ENCODE data around the gene ZMIZ1. TPM values are rescaled to one million over a fixed set of nuclear protein-coding genes. Genes with fewer than 3 reads are reported as not detected.

ZMIZ1 gene
- polyA plus RNA-seq, 1 experiment = 13.0 TPM

DNA sequence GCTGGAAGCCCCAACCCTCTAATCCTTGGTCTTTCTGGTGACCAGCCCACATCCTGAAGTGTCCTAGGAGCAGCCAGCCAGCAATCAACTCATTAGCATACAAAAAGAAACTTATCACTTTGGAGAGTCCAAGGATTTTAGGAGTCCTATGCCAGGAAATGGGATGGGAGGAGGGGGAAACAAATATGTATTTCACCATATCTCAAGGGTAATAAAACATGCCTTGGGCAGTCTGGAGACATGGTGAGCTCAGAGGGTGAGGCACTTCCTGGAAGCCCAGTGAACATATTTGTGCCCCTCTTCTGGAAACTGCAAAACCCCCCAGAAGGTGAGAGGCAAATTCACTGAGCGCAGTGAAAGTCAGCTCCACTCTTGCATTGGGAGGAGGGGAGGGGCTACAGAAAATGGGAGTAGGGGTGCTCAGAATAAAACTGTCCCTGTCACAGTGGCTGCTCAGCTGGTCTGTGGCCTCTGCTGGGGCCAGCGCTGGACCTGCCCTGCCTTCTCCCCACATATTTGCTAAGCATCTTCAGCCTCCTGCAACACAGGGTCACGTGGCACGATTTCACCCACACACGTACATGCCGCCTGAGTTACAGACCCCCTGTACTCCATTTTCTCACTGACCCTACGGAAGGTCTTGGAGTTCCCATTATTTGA, 17.7 kb upstream of the ZMIZ1 start:
- Histone ChIP-seq H3K36me3 (ENCODE audit: control insufficient read depth, insufficient read depth, low read length) (no peaks in the 10 kb centered on the region), H3K4me3 (ENCODE audit: low read depth, low read length) (no peak overlapping the region), H3K27me3 (ENCODE audit: control insufficient read depth, insufficient read depth, low read length) (no peaks in the 10 kb centered on the region)
- ChIA-PET CTCF (interaction anchor here (1.2 to 1.5 kb wide), 2 partner anchors 18 to 145 kb away, joined by 3 to 4 read pairs; no protein-coding TSS in a partner anchor), POLR2A (no interaction called here)
- TF ChIP-seq, protein P1, sequence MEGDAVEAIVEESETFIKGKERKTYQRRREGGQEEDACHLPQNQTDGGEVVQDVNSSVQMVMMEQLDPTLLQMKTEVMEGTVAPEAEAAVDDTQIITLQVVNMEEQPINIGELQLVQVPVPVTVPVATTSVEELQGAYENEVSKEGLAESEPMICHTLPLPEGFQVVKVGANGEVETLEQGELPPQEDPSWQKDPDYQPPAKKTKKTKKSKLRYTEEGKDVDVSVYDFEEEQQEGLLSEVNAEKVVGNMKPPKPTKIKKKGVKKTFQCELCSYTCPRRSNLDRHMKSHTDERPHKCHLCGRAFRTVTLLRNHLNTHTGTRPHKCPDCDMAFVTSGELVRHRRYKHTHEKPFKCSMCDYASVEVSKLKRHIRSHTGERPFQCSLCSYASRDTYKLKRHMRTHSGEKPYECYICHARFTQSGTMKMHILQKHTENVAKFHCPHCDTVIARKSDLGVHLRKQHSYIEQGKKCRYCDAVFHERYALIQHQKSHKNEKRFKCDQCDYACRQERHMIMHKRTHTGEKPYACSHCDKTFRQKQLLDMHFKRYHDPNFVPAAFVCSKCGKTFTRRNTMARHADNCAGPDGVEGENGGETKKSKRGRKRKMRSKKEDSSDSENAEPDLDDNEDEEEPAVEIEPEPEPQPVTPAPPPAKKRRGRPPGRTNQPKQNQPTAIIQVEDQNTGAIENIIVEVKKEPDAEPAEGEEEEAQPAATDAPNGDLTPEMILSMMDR (IDR thresholded peaks at IDR 0.05; ENCODE audit: insufficient read depth, low read depth, low read length) = no peak
- no peak for DNase-seq (ENCODE audit: low read depth)

DNA sequence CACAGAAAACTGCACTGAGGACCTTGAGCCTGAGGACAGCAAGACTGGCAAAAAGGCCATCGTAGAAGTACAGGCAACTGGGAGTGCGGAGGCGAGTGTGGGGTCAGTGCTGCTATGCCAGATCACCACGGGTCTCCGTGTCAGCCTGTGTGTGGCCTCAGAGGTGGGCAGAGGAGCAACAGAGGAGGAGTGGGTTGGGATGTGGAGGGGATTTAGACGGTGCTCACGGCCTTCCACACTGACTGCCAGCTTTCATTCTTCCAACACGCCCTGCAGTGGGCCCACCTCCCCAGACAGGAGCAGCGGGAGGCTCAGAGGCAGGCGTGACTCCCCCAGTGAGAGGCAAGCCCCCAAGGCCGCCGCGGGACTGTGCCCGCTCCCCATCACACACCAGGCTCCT, 17.0 kb upstream of the ZMIZ1 start:
- CTCF ChIA-PET = interaction anchor here (1.2 to 1.5 kb wide), 2 partner anchors 19 to 144 kb away, joined by 3 to 4 read pairs; no protein-coding TSS in a partner anchor
- TF ChIP-seq, protein P1 (IDR thresholded peaks at IDR 0.05; ENCODE audit: insufficient read depth, low read depth, low read length) = no peak
- DNase-seq (ENCODE audit: low read depth) = no peak
- POLR2A ChIA-PET = no interaction called here
- H3K4me3 ChIP-seq (ENCODE audit: low read depth, low read length) = no peak overlapping the region
- no peaks in the 10 kb centered on the region for H3K27me3 ChIP-seq (ENCODE audit: control insufficient read depth, insufficient read depth, low read length)
- no peaks in the 10 kb centered on the region for H3K36me3 ChIP-seq (ENCODE audit: control insufficient read depth, insufficient read depth, low read length)

DNA sequence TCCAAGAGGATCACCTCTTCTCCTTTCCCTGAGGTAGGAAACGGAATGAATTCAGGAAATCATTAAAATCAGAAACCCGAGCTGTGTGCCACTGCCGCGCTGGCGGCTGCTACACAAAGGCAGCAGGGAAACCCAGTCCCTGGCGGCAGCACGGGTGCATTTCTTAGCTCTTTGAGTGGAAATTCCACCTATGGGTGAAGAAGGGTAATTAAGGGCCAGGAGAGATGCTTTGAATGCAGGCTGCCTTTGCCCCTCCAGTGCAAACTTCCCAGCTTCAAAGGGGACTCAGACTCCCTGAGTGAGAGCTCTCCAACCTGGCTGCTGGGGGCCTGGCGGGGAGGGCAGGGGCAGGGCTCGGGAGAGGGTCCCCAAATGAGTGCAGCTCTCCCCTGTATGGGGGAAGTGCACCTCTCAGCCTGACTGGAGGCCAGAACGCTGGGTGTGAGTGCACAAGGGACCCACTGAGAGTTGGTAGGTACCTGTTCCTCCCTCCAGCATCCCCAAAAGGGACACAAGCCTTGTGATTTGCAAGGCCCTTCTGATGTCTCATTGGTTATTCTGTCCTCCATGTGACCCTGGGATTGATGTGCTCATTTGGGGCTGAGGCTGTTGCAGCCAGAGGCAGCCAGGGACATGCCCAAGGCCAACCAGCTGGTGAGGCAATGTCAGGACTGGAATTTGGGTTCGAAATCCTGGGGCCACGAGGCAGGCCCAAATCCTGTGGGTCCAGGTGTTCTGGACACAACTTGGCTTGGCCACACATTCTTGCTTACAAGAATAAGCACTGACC, 16.3 kb upstream of the ZMIZ1 start:
- CTCF ChIA-PET = interaction anchor here (1.5 kb wide), 1 partner anchor 144 kb away, joined by 4 read pairs; no protein-coding TSS in a partner anchor

DNA sequence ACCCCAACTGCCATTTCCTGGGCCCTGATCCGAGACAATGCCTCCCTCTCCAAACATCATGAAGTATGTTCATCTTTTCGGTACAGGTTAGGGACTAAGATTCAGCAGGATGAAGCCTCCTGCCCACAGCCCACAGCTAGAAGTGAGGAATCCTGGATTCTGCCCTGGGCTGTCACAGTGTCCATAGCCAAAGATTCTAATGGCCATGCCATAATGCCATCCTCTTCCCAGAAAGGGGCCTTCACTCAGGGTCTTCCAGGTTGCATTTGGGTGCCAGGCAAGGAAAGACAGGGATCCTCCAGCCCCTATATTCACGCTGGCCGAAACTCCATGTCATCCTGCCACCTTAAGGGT, 15.7 kb upstream of the ZMIZ1 start:
- no peak overlapping the region for H3K4me3 ChIP-seq (ENCODE audit: low read depth, low read length)
- CTCF ChIA-PET = no interaction called here
- H3K36me3 ChIP-seq (ENCODE audit: control insufficient read depth, insufficient read depth, low read length) = no peaks in the 10 kb centered on the region
- no peaks in the 10 kb centered on the region; the same call in 1 of the 2 replicates for H3K27me3 ChIP-seq (ENCODE audit: control insufficient read depth, insufficient read depth, low read length)
- DNase-seq (ENCODE audit: low read depth) = no peak
- POLR2A ChIA-PET = no interaction called here
- TF ChIP-seq, protein P1 (IDR thresholded peaks at IDR 0.05; ENCODE audit: insufficient read depth, low read depth, low read length) = no peak

More for the DNA sequence above, 16.3 kb upstream of the ZMIZ1 start:
- Histone ChIP-seq H3K36me3 (ENCODE audit: control insufficient read depth, insufficient read depth, low read length) (no peaks in the 10 kb centered on the region), H3K4me3 (ENCODE audit: low read depth, low read length) (no peak overlapping the region), H3K27me3 (ENCODE audit: control insufficient read depth, insufficient read depth, low read length) (no peaks in the 10 kb centered on the region; the same call in 1 of the 2 replicates)
- POLR2A ChIA-PET = no interaction called here
- TF ChIP-seq, protein P1 (IDR thresholded peaks at IDR 0.05; ENCODE audit: insufficient read depth, low read depth, low read length) = 0 out of 2 replicates have a peak, but pooled peaks have one; percentile 13
- DNase-seq (ENCODE audit: low read depth) = no peak

DNA sequence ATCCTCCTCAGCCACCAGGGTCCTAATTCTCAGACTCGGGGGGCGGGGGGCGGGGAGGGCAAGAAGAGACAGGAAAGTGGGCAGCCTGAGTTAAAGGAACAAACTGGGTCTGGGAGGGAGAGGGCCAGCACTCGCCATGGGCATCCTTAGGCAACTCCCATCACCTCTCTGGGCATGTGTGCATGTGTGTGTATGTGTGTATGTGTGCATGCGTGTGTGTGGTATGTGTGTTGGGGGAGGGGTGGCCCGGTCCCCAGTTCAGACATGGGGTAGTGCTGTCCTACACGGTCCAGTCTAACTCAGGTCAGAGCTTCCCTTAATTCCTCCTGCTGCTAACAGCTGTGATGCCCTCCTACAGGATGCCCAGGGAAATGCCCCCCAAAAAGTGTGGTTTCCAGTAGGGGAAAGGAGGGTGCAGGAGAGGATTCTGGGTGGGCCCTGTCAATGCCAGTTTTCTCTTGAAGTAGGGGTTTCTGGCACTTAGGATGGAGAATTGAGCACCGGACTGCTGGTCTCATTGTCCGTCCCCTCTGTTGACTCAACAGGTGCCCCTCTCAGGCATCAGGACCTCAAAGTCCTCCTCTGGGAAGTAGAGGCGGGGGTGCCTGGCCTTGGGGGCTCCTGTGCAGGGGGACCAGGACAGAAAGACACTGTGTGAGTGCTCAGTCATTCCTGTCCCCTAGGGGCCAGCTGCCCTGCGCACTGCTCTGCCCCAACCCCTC, 15.1 kb upstream of the ZMIZ1 start:
- Histone ChIP-seq H3K4me3 (ENCODE audit: low read depth, low read length) (no peak overlapping the region), H3K27me3 (ENCODE audit: control insufficient read depth, insufficient read depth, low read length) (no peaks in the 10 kb centered on the region; the same call in 1 of the 2 replicates), H3K36me3 (ENCODE audit: control insufficient read depth, insufficient read depth, low read length) (no peaks in the 10 kb centered on the region)
- ChIA-PET POLR2A (no interaction called here), CTCF (no interaction called here)
- no peak for DNase-seq (ENCODE audit: low read depth)
- TF ChIP-seq, protein P1 (IDR thresholded peaks at IDR 0.05; ENCODE audit: insufficient read depth, low read depth, low read length) = no peak
